ENCODE data around the gene ZNF205. TPM values are rescaled to one million over a fixed set of nuclear protein-coding genes. Genes with fewer than 3 reads are reported as not detected.
"Not testable (repeated sequence)": the region's sequence is repeated elsewhere in the genome, so short reads cannot be mapped to it uniquely, and the experiment has no call there.

ZNF205 gene
- polyA plus RNA-seq, 3 donors: 14.2 to 18.3 (median 18.0) TPM

DNA sequence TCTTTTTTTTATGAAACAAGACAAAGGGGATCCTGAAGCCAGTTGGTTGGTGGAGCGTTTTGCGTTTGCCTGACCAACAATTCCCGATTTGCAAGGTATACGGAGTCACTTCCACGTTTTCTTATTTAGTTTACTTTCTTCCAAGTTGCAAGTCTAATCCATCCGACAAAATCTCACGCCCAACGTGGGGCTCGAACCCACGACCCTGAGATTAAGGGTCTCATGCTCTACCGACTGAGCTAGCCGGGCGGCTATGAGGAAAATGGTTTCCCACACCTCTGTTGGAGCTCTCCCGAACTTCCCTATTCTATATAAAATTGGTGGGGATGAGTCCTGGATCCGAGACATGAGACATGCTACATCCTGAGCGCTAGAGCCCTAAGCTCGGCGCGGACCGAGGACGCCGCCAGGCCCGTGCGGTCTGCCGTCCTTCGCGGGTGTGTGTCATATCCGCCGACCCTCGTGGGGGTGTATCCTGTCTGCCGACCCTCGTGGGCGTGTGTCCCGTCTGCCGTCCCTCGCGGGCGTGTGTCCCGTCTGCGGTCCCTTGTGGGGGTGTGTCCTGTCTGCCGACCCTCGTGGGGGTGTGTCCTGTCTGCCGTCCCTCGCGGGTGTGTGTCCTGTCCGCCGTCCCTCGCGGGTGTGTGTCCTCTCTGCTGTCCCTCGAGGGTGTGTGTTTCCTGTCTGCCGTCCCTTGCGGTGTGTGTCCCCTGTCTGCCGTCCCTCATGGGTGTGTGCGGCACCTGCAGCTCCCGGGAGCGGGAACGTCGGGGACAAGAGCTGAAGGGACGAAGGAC lies 45.0 kb downstream of the ZNF205 start:
- peak in 1 of 11 donors; percentile 56 for DNase-seq (ENCODE audit: extremely low read depth in 1 of 11, low read depth in 9 of 11, low spot score in 4 of 11)

DNA sequence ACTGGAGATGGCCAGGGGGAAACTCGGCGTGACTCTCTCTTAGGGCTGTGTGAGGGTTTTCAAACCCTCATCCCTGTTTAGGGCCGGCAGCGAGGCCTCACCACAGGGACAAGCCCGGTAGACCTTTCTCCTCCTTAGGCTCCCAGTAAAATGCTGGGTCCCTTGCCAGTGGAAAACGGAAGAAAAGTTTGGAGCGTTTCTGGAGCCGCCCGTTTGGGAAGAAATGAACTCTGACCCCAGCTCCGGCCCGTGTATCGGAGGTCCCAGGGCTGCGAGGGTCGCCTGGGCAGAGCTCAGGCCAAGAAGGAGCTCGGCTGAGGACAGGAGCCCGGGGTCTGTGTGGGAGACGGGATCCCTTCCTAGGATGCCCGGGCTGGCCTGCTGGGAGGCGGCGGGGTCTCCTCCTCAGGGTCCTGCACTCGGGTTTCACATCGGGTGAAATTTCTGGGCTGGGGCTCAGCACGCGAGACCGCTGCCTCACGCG lies 45.7 kb downstream of the ZNF205 start:
- no peak for DNase-seq (ENCODE audit: extremely low read depth in 1 of 11, low read depth in 9 of 11, low spot score in 4 of 11)

DNA sequence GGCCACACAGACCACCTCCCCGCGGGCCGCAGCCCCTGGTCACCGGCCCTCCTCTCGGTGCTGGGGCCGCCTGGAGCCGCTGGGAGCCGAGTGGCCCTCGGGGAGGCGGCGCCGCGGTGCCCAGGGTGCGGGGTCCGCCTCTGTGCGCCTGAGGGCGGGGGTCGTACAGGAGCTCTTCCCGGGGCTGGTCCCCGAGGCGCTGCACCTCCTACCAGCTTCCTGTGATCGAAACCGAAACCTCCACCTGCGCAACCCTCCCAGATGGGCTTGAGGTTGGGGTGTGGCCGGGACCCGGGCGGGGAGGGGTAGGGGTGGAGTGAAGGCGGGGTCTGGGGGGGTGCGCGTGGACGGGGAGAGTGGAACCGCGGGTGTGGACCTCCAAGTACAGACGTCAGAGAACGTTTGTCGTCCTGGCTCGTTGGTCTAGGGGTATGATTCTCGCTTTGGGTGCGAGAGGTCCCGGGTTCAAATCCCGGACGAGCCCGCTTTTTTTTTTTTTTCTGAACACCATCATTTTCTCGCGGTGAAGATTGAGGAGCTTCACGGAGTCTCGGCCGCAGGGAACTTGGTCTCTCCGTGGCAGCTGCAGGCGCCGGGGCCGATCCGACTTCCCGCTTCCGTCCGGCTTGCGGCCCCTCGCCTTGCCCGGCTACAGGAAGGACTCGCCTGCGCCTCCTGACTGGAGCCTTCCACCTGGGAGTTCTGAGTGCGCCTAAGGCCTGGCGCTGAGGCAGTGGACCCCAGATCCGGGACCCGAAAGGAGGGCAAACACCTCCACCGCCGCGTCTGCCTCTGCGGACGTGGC lies 46.3 kb downstream of the ZNF205 start:
- DNase-seq (ENCODE audit: extremely low read depth in 1 of 11, low read depth in 9 of 11, low spot score in 4 of 11): no peak

DNA sequence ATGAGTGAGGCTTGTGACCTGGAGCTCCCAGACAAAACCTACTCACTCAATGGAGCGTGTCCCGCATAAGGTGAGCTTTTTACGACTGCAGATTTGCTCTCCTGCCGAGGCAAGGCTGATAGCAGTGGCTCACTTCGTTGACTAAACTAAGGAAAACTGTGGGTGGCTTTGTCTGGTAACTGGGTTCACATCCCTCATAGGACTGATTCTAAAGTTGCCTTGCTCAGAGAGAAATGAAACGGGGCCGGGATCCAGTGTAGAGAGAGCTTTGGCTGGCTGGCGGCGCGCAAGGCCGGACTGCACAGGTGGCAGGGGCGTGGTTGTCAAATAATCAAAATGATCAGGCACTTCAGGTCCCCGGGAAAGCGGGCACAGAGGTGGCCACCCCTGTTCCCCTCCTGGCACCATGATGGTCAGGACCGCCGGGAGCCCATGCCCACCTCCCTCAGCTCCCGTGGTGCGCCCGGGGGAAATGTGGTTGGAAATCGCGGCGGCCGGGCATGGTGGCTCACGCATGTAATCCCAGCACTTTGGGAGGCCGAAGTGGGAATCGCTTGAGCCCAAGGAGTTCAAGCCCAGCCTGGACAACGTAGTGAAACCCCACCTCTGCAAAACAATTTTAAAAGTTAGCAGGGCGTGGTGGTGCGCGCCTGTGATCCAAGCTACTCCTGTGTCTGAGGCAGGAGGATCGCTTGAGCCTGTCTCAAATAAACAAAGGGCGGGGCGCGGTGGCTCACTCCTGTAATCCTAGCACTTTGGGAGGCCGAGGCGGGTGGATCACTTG lies 49.0 kb downstream of the ZNF205 start:
- no peak for DNase-seq (ENCODE audit: extremely low read depth in 1 of 11, low read depth in 9 of 11, low spot score in 4 of 11)

DNA sequence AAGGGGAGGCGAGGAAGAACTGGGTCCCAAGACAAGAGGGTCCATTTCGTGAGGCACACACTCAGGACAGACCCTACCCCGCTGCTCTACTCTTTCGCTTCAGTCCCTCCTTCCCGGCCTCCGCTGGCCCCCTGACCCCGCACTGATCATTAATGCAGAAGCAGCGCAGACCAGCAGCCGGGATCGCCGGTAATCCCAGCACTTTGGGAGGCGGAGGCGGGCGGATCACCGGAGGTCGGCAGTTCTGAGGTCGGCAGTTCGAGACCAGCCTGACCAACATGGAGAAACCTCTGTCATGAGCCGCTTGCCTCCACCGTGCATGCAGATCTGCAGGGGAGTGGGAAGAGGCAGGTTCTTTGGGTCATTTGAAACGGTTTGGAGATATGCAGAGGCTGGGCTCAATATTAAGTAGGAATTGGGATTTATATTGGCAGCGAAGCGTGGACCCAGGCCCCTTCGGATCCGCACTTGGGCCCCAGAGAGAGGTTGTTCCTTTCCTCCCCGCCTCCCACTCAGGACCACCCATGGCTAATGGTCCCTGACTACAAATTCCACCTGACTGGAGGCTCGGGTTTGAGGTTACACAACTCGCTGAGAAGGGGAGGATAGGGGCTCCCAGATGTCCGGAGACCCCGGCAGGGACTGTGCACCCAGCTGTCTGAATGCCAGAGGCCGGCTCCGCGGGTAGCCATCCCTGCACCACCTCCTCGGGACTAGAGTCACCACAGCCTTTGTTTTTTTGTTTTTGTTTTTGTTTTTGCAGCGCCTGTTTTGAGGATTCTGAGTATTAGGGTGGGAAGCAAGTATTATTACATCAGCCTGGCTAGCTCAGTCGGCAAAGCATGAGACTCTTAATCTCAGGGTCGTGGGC lies 52.0 kb downstream of the ZNF205 start:
- DNase-seq (ENCODE audit: extremely low read depth in 1 of 11, low read depth in 9 of 11, low spot score in 4 of 11): no peak

DNA sequence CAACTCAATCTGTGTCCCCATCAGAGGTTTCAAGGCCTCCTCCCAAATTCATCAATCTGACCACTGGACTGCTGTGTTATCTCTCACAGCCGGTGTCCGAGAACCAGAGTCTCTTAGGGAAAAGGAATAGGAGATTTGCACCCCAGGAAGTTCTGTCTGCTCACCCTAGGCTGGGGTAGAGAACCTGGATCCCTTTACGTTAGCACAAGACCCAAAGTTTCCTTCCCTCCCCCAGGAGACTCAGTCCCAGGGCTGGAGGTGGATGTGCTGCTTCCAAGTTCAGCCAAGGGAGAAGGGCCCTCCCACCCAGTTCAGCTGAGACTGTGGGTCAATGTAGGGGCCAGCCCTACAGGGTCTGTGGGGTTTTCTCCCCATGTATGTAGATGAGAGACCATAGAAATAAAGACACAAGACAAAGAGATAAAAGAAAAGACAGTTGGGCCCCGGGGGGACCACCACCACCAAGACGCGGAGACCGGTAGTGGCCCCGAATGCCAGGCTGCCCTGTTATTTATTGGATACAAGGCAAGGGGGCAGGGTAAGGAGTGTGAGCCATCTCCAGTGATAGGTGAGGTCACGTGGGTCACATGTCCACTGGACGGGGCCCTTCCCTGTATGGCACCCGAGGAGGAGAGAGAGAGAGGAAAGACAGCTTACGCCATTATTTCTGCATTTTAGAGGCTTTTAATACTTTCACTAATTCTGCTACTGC lies 52.9 kb downstream of the ZNF205 start:
- no peak for DNase-seq (ENCODE audit: extremely low read depth in 1 of 11, low read depth in 9 of 11, low spot score in 4 of 11)

DNA sequence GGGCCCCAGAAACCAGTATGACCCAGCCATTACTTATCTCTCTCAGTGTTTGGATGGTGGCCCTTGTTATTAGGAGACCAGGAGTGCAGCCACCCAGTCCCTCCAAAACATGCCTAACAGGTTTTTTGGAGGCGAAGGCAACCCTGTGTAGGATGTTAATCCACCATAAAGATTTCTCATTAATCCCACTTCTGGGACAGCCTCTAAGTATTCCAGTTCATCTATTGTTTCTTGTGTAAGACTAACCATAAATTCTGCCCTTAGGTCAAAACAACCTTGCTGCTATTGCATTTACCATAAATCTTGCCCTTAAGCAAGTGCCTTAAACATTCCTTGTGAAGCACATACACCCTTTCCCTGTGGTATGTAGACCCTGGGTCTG lies 54.1 kb downstream of the ZNF205 start:
- DNase-seq (ENCODE audit: extremely low read depth in 1 of 11, low read depth in 9 of 11, low spot score in 4 of 11): no peak

DNA sequence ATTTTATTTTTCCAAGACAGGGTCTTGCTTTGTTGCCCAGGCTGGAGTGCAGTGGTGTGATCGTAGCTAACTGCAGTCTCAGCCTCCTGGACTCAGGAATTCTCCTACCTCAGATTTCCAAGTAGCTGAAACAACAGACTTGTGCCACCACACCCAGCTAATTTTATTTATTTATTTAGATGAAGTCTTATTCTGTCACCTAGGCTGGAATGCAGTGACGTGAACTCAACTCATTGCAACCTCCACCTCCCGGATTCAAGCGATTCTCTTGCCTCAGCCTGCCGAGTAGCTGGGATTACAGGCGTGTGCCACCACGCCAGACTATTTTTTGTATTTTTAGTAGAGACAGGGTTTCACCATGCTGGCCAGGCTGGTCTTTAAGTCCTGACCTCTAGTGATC lies 56.3 kb downstream of the ZNF205 start:
- not testable (repeated sequence) for DNase-seq (ENCODE audit: extremely low read depth in 1 of 11, low read depth in 9 of 11, low spot score in 4 of 11)

Other genes with a start within 250 kb of the ZNF205 start
- gene FLYWCH2, start 229.4 kb upstream of the ZNF205 start, polyA plus RNA-seq (ENCODE audit: insufficient read length in 3 of 3): 10 to 100 TPM; 15.5 to 30.4 (median 30.0) TPM
- gene FLYWCH1, start 200.7 kb upstream of the ZNF205 start, polyA plus RNA-seq (ENCODE audit: insufficient read length in 3 of 3): 10 to 100 TPM; 17.8 to 45.4 (median 31.1) TPM
- gene KREMEN2, start 148.3 kb upstream of the ZNF205 start, polyA plus RNA-seq (ENCODE audit: insufficient read length in 3 of 3): 1 to 10 TPM; 1.3 to 2.6 (median 2.0) TPM
- gene PAQR4, start 143.2 kb upstream of the ZNF205 start, polyA plus RNA-seq (ENCODE audit: insufficient read length in 3 of 3): 10 to 100 TPM in 1 of 3 donors, 1 to 10 TPM in 2; 8.1 to 12.5 (median 8.3) TPM
- 10 to 100 TPM; 11.7 to 22.4 (median 18.8) TPM for gene PKMYT1, start 132.1 kb upstream of the ZNF205 start, polyA plus RNA-seq (ENCODE audit: insufficient read length in 3 of 3)
- 1 to 10 TPM; 1.7 to 3.2 (median 2.5) TPM for gene CLDN9, start 99.7 kb upstream of the ZNF205 start, polyA plus RNA-seq (ENCODE audit: insufficient read length in 3 of 3)
- 10 to 100 TPM; 33.8 to 42.0 (median 34.4) TPM for gene CLDN6, start 94.4 kb upstream of the ZNF205 start, polyA plus RNA-seq (ENCODE audit: insufficient read length in 3 of 3)
- 10 to 100 TPM in 2 of 3 donors, 1 to 10 TPM in 1; 6.7 to 17.6 (median 12.9) TPM for gene TNFRSF12A, start 92.2 kb upstream of the ZNF205 start, polyA plus RNA-seq (ENCODE audit: insufficient read length in 3 of 3)
- gene HCFC1R1, start 88.6 kb upstream of the ZNF205 start, polyA plus RNA-seq (ENCODE audit: insufficient read length in 3 of 3): 10 to 100 TPM; 59.0 to 77.2 (median 64.2) TPM
- gene THOC6, start 88.6 kb upstream of the ZNF205 start, polyA plus RNA-seq (ENCODE audit: insufficient read length in 3 of 3): 10 to 100 TPM; 28.2 to 35.9 (median 30.5) TPM
- 1 to 10 TPM; 1.0 to 2.5 (median 2.0) TPM for gene BICDL2, start 75.6 kb upstream of the ZNF205 start, polyA plus RNA-seq (ENCODE audit: insufficient read length in 3 of 3)
- 1 to 10 TPM; 1.4 to 2.9 (median 1.9) TPM for gene MMP25, start 66.0 kb upstream of the ZNF205 start, polyA plus RNA-seq (ENCODE audit: insufficient read length in 3 of 3)
- 10 to 100 TPM; 26.8 to 38.3 (median 29.6) TPM for gene IL32, start 46.9 kb upstream of the ZNF205 start, polyA plus RNA-seq (ENCODE audit: insufficient read length in 3 of 3)
- under 1 TPM in 2 of 3 donors, not detected in 1; 0.26 to 0.27 TPM for gene ZSCAN10, start 13.3 kb upstream of the ZNF205 start, polyA plus RNA-seq (ENCODE audit: insufficient read length in 3 of 3)
- gene ZNF213, start 22.4 kb downstream of the ZNF205 start, polyA plus RNA-seq (ENCODE audit: insufficient read length in 3 of 3): 10 to 100 TPM in 2 of 3 donors, 1 to 10 TPM in 1; 8.6 to 17.5 (median 13.3) TPM
- gene OR1F1, start 75.6 kb downstream of the ZNF205 start, polyA plus RNA-seq (ENCODE audit: insufficient read length in 3 of 3): not detected
- 10 to 100 TPM; 12.4 to 15.7 (median 14.9) TPM for gene ZNF200, start 122.6 kb downstream of the ZNF205 start, polyA plus RNA-seq (ENCODE audit: insufficient read length in 3 of 3)
- under 1 TPM; 0.19 to 0.47 (median 0.24) TPM for gene MEFV, start 144.0 kb downstream of the ZNF205 start, polyA plus RNA-seq (ENCODE audit: insufficient read length in 3 of 3)
- gene ZNF263, start 170.9 kb downstream of the ZNF205 start, polyA plus RNA-seq (ENCODE audit: insufficient read length in 3 of 3): 10 to 100 TPM; 46.9 to 50.4 (median 49.5) TPM
- 10 to 100 TPM; 11.1 to 13.7 (median 13.5) TPM for gene TIGD7, start 192.8 kb downstream of the ZNF205 start, polyA plus RNA-seq (ENCODE audit: insufficient read length in 3 of 3)
- gene ZNF75A, start 192.9 kb downstream of the ZNF205 start, polyA plus RNA-seq (ENCODE audit: insufficient read length in 3 of 3): 10 to 100 TPM; 46.3 to 60.4 (median 59.3) TPM
- 1 to 10 TPM in 1 of 3 donors, under 1 TPM in 2; 0.59 to 1.1 (median 0.59) TPM for gene OR2C1, start 243.3 kb downstream of the ZNF205 start, polyA plus RNA-seq (ENCODE audit: insufficient read length in 3 of 3)

All from renal cortex interstitium (tissue), 11 donors.